ENCODE data around the gene ABTB1.

GRCh38 chr3:127655641-127656040 is 17.1 kb upstream of the ABTB1 start:
- TF ChIP-seq CTCF (IDR thresholded peaks at IDR 0.05; ENCODE audit: low read length) (no peak), EZH2 (IDR thresholded peaks at IDR 0.05; ENCODE audit: borderline replicate concordance, low read length) (no peak)
